ENCODE results near the gene MTA2.

Gene MTA2

DNA sequence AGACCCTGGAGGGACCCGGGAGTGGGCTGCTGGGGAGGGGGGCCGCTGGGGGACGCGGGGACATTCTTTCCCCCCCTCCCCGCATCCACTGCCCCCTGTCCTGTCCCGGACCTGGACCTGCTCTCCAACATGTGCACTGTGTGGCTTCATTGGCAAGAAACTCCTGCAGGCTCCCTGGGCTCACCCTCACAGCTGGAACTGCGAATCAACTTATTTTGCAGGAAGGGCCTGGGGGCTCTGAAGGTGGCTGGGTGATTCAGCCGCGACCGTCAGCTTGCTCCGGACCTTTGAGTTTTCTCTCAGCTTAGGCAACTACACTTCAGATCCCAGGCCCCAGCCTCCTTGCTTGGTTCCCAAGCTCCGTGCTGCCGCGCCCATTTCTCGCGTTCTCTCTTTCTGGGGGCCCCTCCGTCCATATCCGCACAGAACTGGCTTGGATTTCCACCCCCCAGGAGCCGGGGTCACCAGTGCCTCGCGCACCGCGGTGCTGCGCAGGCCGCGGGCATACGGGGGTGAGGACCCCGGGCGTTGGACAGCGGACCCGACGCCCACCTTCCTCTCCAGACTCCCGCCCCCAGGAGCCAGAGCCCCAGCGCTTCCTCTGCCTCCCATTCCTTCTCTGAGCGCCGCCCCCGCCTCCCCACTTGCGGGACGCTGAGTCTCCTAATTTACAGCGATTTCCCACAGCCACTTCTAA, 54.6 kb downstream of the MTA2 start:
- DNase-seq (ENCODE audit: low read depth in 2 of 2), result no peak

GRCh38 chr11:62546244-62546928, 55.3 kb downstream of the MTA2 start, which contains the start of gene AHNAK:
Gene AHNAK (minus strand): TSS chr11:62546806. CDS start chr11:62536098, 10,708 bp downstream.
- peak; percentile 60 to 68 for DNase-seq (ENCODE audit: low read depth in 2 of 2)

GRCh38 chr11:62545437-62546243, 56.0 kb downstream of the MTA2 start:
- DNase-seq (ENCODE audit: low read depth in 2 of 2), result peak in 1 of 2 donors; percentile 61

- DNase-seq (ENCODE audit: low read depth in 2 of 2), result no peak
These were observed 56.9 kb downstream of the MTA2 start for GRCh38 chr11:62544581-62545436.

GRCh38 chr11:62543680-62544444, 57.8 kb downstream of the MTA2 start:
- no peak for DNase-seq (ENCODE audit: low read depth in 2 of 2)
